PC-3 (cell line): ENCODE measurements around the gene ARAP3. TPM values are rescaled to one million over a fixed set of nuclear protein-coding genes. Genes with fewer than 3 reads are reported as not detected.

Experiments used
- ATAC-seq: fragments of 200-7000 bp; cut with Tn5 transposase; 2 replicates; pipeline ENCODE4 v1.9.1; 2020; ENCODE audit warnings: mild to moderate bottlenecking, moderate library complexity
- BruUV-seq: library from RNA; stranded (reverse); fragments of 400-500 nt; replicated peaks from 2 replicates; lab custom pipeline; 2021; lab: Mats Ljungman, UMichigan
- CTCF ChIA-PET: fragments of 300-600 bp; sonication (Branson Sonifier 250); formaldehyde crosslinking; loops from one replicate; lab custom pipeline; 2022; ENCODE audit warnings: antibody characterized with exemption; lab: Charles Lee
- POLR2A ChIA-PET: fragments of 300-600 bp; sonication (Branson Sonifier 250); formaldehyde crosslinking; loops from one replicate; lab custom pipeline; 2022; ENCODE audit warnings: antibody characterized with exemption; ENCODE audit not compliant: unreplicated experiment; lab: Charles Lee
- DNase-seq: peaks from one replicate; pipeline ENCODE4 v3.0.0-alpha.2; 2015
- H2AFZ ChIP-seq: fragments of 300-600 bp; sonication (generic); 2 replicates; pipeline ENCODE4 v1.6.0; 2016; ENCODE audit warnings: antibody characterized with exemption, low read length
- H3F3A ChIP-seq: fragments of 300-600 bp; sonication (generic); one replicate; pipeline ENCODE4 v1.6.0; 2017; ENCODE audit warnings: antibody characterized with exemption, low read length, control low read depth, mild to moderate bottlenecking; ENCODE audit not compliant: unreplicated experiment
- H3K27ac ChIP-seq: fragments of 300-600 bp; sonication (generic); 2 replicates; pipeline ENCODE4 v1.5.1; 2016; ENCODE audit warnings: mild to moderate bottlenecking, low read length
- H3K27me3 ChIP-seq: fragments of 300-600 bp; sonication (generic); 2 replicates; pipeline ENCODE4 v1.6.1; 2016; ENCODE audit warnings: low read length, mixed read lengths
- H3K36me3 ChIP-seq: fragments of 300-600 bp; sonication (generic); 2 replicates; pipeline ENCODE4 v1.6.1; 2016; ENCODE audit warnings: low read depth, mixed run types, low read length, mixed read lengths
- H3K4me1 ChIP-seq: fragments of 300-600 bp; sonication (generic); 2 replicates; pipeline ENCODE4 v1.5.1; 2016; ENCODE audit warnings: low read length; ENCODE audit not compliant: insufficient read depth
- H3K4me2 ChIP-seq: fragments of 300-600 bp; sonication (generic); 2 replicates; pipeline ENCODE4 v1.6.0; 2016; ENCODE audit warnings: low read length
- H3K4me3 ChIP-seq: fragments of 300-600 bp; sonication (generic); 2 replicates; pipeline ENCODE4 v1.5.1; 2016; ENCODE audit warnings: mild to moderate bottlenecking, low read length, mixed read lengths
- H3K79me2 ChIP-seq: fragments of 300-600 bp; sonication (generic); 2 replicates; pipeline ENCODE4 v1.6.1; 2017; ENCODE audit warnings: low read length, mixed read lengths
- H3K9ac ChIP-seq: fragments of 300-600 bp; sonication (generic); 2 replicates; pipeline ENCODE4 v1.6.0; 2016; ENCODE audit warnings: mild to moderate bottlenecking, low read length
- H3K9me2 ChIP-seq: fragments of 300-600 bp; sonication (generic); replicated peaks from 2 replicates; pipeline ENCODE4 v1.6.1; 2016; ENCODE audit warnings: mixed run types, low read length, mixed read lengths
- H3K9me3 ChIP-seq: fragments of 300-600 bp; sonication (generic); 2 replicates; pipeline ENCODE4 v1.6.1; 2016; ENCODE audit warnings: low read length, mixed read lengths
- H4K20me1 ChIP-seq: fragments of 300-600 bp; sonication (generic); 2 replicates; pipeline ENCODE4 v1.6.1; 2016; ENCODE audit warnings: low read length, mixed read lengths
- CTCF ChIP-seq: fragments of 300-600 bp; sonication (generic); conservative IDR thresholded peaks from 2 replicates; pipeline ENCODE4 v1.5.1; 2017; ENCODE audit warnings: antibody characterized with exemption, low read depth, mild to moderate bottlenecking, low read length
- EZH2 ChIP-seq: fragments of 300-600 bp; sonication (generic); IDR thresholded peaks from one replicate; pipeline ENCODE4 v1.6.1; 2017; ENCODE audit warnings: antibody characterized with exemption, mild to moderate bottlenecking, low read length; ENCODE audit not compliant: unreplicated experiment
- EZH2phosphoT487 ChIP-seq: fragments of 300-600 bp; sonication (generic); IDR thresholded peaks from 2 replicates; pipeline ENCODE4 v1.6.1; 2018; ENCODE audit warnings: mild to moderate bottlenecking, antibody characterized with exemption, low read length, borderline replicate concordance
- intact Hi-C: fragments of 100-400 bp; cut with micrococcal nuclease; formaldehyde crosslinking; loops from 2 replicates; pipeline ENCODE4 v1.9.0; 2023
- total RNA-seq: library from RNA; depleted of rRNA; stranded (reverse); fragments of >200 nt; gene quantifications from 2 replicates; pipeline ENCODE4 v1.2.3, GENCODE V29; 2014

Gene ARAP3
- total RNA-seq, 1 experiment from 2014 or later: 7.1 TPM

- Histone ChIP-seq H3K4me2 (peak overlapping the region; percentile 88), H3K79me2 (peaks cover 9% of the 10 kb centered on the region), H3K4me3 (no peak overlapping the region), H4K20me1 (no peaks in the 10 kb centered on the region), H2AFZ (no peak overlapping the region), H3K27me3 (no peaks in the 10 kb centered on the region), H3K36me3 (no peaks in the 10 kb centered on the region), H3K9me3 (no peaks in the 10 kb centered on the region), H3K4me1 (peaks cover 33% of the 10 kb centered on the region), H3K9me2 (no peaks in the 10 kb centered on the region), H3K9ac (no peak overlapping the region), H3K27ac (no peak overlapping the region), H3F3A (peaks cover 4% of the 10 kb centered on the region)
- POLR2A ChIA-PET: no interaction called here
- intact Hi-C loops: no loop called here
- BruUV-seq: no TSS peak
- CTCF ChIA-PET: no interaction called here
- TF ChIP-seq EZH2 (no peak), EZH2phosphoT487 (no peak), CTCF (no peak)
- ATAC-seq: no peak
- DNase-seq: no peak
These were observed 1.9 kb downstream of the ARAP3 start for GRCh38 chr5:141680178-141680577.

DNA sequence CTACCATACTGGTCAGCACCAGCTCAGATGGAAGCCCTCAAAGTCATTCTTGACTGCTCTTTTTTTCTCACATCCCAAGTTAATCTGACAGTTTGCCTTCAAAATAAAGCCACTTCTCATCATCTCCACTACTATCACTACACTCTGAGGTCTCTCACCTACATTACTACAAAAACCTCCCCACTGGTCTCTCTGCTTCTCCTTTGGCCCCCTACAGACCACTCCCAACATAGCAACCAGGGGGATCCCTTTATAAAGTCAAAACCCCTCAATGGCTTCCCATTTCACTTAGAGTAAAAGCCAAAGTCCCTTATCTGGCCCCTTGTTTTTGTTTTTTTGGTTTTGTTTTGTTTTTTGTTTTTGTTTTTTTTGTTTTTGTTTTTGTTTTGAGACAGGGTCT lies 4.6 kb downstream of the ARAP3 start:
- Histone ChIP-seq H3K9me3 (no peaks in the 10 kb centered on the region), H3K4me1 (peaks cover 21% of the 10 kb centered on the region), H3F3A (peaks cover 4% of the 10 kb centered on the region), H3K36me3 (no peaks in the 10 kb centered on the region), H3K4me3 (no peak overlapping the region), H2AFZ (no peak overlapping the region), H3K27ac (no peak overlapping the region), H3K4me2 (no peak overlapping the region), H3K27me3 (no peaks in the 10 kb centered on the region), H3K79me2 (peaks cover 9% of the 10 kb centered on the region), H3K9me2 (no peaks in the 10 kb centered on the region), H4K20me1 (no peaks in the 10 kb centered on the region), H3K9ac (no peak overlapping the region)
- CTCF ChIA-PET: no interaction called here
- POLR2A ChIA-PET: no interaction called here
- no peak for TF ChIP-seq EZH2
- peak; percentile 24; the same call in 1 of the 2 replicates for TF ChIP-seq CTCF
- no TSS peak for BruUV-seq
- intact Hi-C loops: no loop called here
- DNase-seq (peak; percentile 7), ATAC-seq (no peak)

GRCh38 chr5:141675672-141676071 lies 6.4 kb downstream of the ARAP3 start:
- intact Hi-C loops: no loop called here
- no peaks in the 10 kb centered on the region for H3K27me3 ChIP-seq
- no peaks in the 10 kb centered on the region for H3K9me2 ChIP-seq
- no peaks in the 10 kb centered on the region for H4K20me1 ChIP-seq
- no peak overlapping the region for H3K4me2 ChIP-seq
- H3K9ac ChIP-seq: no peak overlapping the region
- no peaks in the 10 kb centered on the region for H3K9me3 ChIP-seq
- H3K36me3 ChIP-seq: no peaks in the 10 kb centered on the region
- H3K4me3 ChIP-seq: no peak overlapping the region
- ATAC-seq (no peak), DNase-seq (no peak)
- ChIA-PET POLR2A (no interaction called here), CTCF (no interaction called here)
- H2AFZ ChIP-seq: no peak overlapping the region
- H3K27ac ChIP-seq: no peak overlapping the region
- H3K4me1 ChIP-seq: peaks cover 7% of the 10 kb centered on the region
- H3F3A ChIP-seq: no peaks in the 10 kb centered on the region
- BruUV-seq: no TSS peak
- peaks cover 7% of the 10 kb centered on the region for H3K79me2 ChIP-seq
- TF ChIP-seq EZH2phosphoT487: no peak
- no peak for TF ChIP-seq EZH2
- no peak for TF ChIP-seq CTCF
